22Rv1 (cell line): Measurements from ENCODE around the gene TRIM26.

Source experiments
- CTCF ChIP-seq: fragments of 450-650 bp; IDR thresholded peaks from 2 replicates; pipeline ENCODE4 v1.5.1; 2017; ENCODE audit warnings: mild to moderate bottlenecking
- ZFX ChIP-seq: fragments of 450-650 bp; IDR thresholded peaks from 2 replicates; pipeline ENCODE4 v1.6.1; 2017; ENCODE audit warnings: antibody characterized with exemption, borderline replicate concordance

GRCh38 chr6:30195951-30196350 is 17.3 kb downstream of the TRIM26 start:
- TF ChIP-seq CTCF (no peak), ZFX (no peak)
